ENCODE measurements around the gene ELANE.
"Not testable (repeated sequence)": the region's sequence is repeated elsewhere in the genome, so short reads cannot be mapped to it uniquely, and the experiment has no call there.

Gene ELANE

GRCh38 chr19:843180-843835 is 8.8 kb upstream of the ELANE start:
- DNase-seq: no peak

- DNase-seq: no peak
These were observed 8.1 kb upstream of the ELANE start for GRCh38 chr19:843836-844545.

- DNase-seq: no peak
These were observed 7.5 kb upstream of the ELANE start for GRCh38 chr19:844546-844971.

GRCh38 chr19:845707-846521 is 6.2 kb upstream of the ELANE start:
- DNase-seq: no peak

- DNase-seq: no peak
These were observed 3.6 kb upstream of the ELANE start for GRCh38 chr19:848386-848921.

GRCh38 chr19:849195-849594 is 2.9 kb upstream of the ELANE start:
- DNase-seq: not testable (repeated sequence)

- no peak for DNase-seq
These were observed 1.7 kb upstream of the ELANE start for GRCh38 chr19:850221-850978.

- DNase-seq: no peak
These were observed 1.1 kb upstream of the ELANE start for GRCh38 chr19:850979-851335.

GRCh38 chr19:853014-853585 is 997 bp downstream of the ELANE start:
- no peak for DNase-seq

GRCh38 chr19:853614-854220 is 1.6 kb downstream of the ELANE start:
- not testable (repeated sequence) for DNase-seq

- no peak for DNase-seq
These were observed 2.4 kb downstream of the ELANE start for GRCh38 chr19:854549-854948.

GRCh38 chr19:855142-855541 is 3.0 kb downstream of the ELANE start:
- no peak for DNase-seq

- DNase-seq: no peak
These were observed 3.5 kb downstream of the ELANE start for GRCh38 chr19:855566-856120.

GRCh38 chr19:858284-858683 is 6.2 kb downstream of the ELANE start:
- no peak for DNase-seq

GRCh38 chr19:858868-859843 is 7.1 kb downstream of the ELANE start, which contains the start of gene CFD:
TSS of gene CFD (plus strand) at chr19:859664. CDS start at chr19:859690, 26 bp downstream.
- no peak for DNase-seq

GRCh38 chr19:861141-861755 is 9.1 kb downstream of the ELANE start:
- no peak for DNase-seq

- DNase-seq: peak; percentile 65
These were observed 9.9 kb downstream of the ELANE start for GRCh38 chr19:861756-862580.

GRCh38 chr19:862581-863314 is 10.6 kb downstream of the ELANE start:
- DNase-seq: peak; percentile 85

Data from CD4-positive, alpha-beta T cell treated with Interleukin-21 for 1 hour (primary cell).